IPS-NIHi11 (cell line): ENCODE data around the gene FBXW7.

Experiments used
- DNase-seq: peaks from one replicate; pipeline ENCODE4 v3.0.0; 2012; ENCODE audit warnings: mixed read lengths, low spot score

Gene FBXW7

GRCh38 chr4:152510349-152511147, 25.3 kb downstream of the FBXW7 start:
- no peak for DNase-seq

GRCh38 chr4:152509595-152510225, 26.2 kb downstream of the FBXW7 start:
- DNase-seq, result no peak

- DNase-seq, result no peak
Observed at GRCh38 chr4:152508818-152509217, 27.1 kb downstream of the FBXW7 start.

GRCh38 chr4:152508386-152508785, 27.5 kb downstream of the FBXW7 start:
- DNase-seq, result no peak

- no peak for DNase-seq
Observed at GRCh38 chr4:152503653-152504290, 32.1 kb downstream of the FBXW7 start.

GRCh38 chr4:152501846-152502536, 33.9 kb downstream of the FBXW7 start:
- DNase-seq, result no peak

- DNase-seq, result peak; percentile 50
Observed at GRCh38 chr4:152500800-152501434, 35.0 kb downstream of the FBXW7 start.

- no peak for DNase-seq
Observed at GRCh38 chr4:152500275-152500674, 35.6 kb downstream of the FBXW7 start.

GRCh38 chr4:152499344-152499743, 36.5 kb downstream of the FBXW7 start:
- DNase-seq, result no peak

- no peak for DNase-seq
Observed at GRCh38 chr4:152494020-152494419, 41.9 kb downstream of the FBXW7 start.

GRCh38 chr4:152488246-152488645, 47.6 kb downstream of the FBXW7 start:
- no peak for DNase-seq

GRCh38 chr4:152486429-152487389, 49.2 kb downstream of the FBXW7 start:
- DNase-seq, result no peak

- no peak for DNase-seq
Observed at GRCh38 chr4:152485726-152486276, 50.1 kb downstream of the FBXW7 start.

GRCh38 chr4:152482211-152482610, 53.7 kb downstream of the FBXW7 start:
- no peak for DNase-seq

- DNase-seq, result no peak
Observed at GRCh38 chr4:152480901-152481300, 55.0 kb downstream of the FBXW7 start.

GRCh38 chr4:152480326-152480725, 55.6 kb downstream of the FBXW7 start:
- DNase-seq, result no peak

- DNase-seq, result no peak
Observed at GRCh38 chr4:152479428-152480026, 56.4 kb downstream of the FBXW7 start.

GRCh38 chr4:152478461-152479237, 57.2 kb downstream of the FBXW7 start:
- no peak for DNase-seq

- DNase-seq, result no peak
Observed at GRCh38 chr4:152476796-152477195, 59.1 kb downstream of the FBXW7 start.
